IPS-11a (cell line): ENCODE measurements around the gene REV1.
"Not testable (repeated sequence)": the region's sequence is repeated elsewhere in the genome, so short reads cannot be mapped to it uniquely, and the experiment has no call there.

ENCODE experiments used
- H3K4me3 ChIP-seq: one replicate; pipeline ENCODE4 v1.5.1; 2013; ENCODE audit warnings: low read depth, low read length, control low read depth

REV1 gene

GRCh38 chr2:99404797-99405669 lies 84.8 kb downstream of the REV1 start:
- H3K4me3 ChIP-seq: no peak overlapping the region

DNA sequence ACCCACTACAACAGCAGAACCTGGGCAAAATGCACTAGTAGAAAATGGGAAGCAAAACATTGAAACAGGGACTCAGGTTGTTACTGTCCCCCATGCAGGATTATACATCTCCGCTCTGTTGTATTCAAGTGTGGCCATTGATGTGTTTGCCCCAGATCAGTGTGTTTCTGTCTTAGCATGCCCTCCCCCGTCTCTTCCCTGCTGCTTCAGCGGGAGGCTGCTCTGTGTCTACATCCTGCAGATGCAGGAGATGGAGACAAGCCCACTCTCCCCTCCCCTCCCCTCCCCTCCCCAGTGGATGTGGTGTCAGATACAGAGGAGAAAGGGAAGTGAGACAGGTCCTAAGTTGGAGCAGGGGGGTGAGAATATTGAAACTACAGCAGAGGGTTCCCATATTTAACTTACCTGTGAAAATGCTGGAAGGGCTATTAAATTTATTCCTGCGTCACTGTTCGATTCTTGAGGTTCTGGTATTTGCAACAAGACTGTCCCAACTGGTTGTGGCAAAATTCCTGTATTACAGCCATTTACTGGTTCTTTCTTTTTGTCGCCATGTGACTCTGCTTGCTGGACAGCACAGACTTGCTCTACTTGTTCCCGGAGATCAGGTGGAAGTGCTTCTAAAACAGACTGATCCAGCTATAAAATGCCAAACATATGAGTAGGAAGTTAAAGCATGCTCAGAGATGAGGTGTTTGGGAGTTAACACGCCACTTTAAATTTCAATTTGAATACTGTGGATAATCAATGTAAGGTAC lies 85.6 kb downstream of the REV1 start:
- no peak overlapping the region for H3K4me3 ChIP-seq

- H3K4me3 ChIP-seq: no peak overlapping the region
Observed at GRCh38 chr2:99403524-99403923, 86.3 kb downstream of the REV1 start.

DNA sequence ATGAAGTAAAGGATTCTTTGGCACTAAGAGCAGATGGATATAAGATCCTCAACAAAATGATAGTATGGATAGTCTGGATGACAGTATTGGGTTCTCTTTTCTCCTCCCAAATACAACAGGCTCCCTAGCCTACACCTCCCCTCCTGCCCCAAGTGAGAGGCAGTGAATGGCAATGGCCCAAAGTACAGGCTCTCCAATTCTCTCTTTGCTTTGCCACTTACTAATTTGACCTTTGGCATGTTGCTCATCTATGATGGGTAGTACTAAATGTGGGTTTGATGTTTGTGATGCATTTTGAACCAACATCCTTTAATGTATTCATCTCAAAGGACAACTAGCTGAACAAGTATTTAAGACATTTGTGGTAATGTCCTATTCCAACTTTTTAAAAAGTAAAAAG lies 86.7 kb downstream of the REV1 start:
- no peak overlapping the region for H3K4me3 ChIP-seq

DNA sequence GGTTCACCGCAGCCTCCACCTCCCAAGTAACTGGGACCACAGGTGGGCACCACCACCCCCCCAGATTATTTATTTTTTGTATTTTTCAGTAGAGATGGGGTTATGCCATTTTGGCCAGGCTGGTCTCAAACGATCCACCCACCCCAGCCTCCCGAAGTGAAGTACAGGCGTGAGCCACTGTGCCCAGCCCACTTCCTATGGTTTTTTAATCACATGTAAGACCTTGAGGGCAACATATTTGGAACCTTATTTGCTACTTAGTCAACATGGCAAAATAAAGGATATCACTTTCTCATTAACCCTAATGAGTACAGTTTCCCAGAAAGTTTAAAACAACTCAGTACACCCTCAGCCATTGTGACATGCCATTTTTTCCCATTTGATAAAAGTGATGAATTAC lies 88.0 kb downstream of the REV1 start:
- no peak overlapping the region for H3K4me3 ChIP-seq

- H3K4me3 ChIP-seq: no peak overlapping the region
Observed at GRCh38 chr2:99399795-99400194, 90.0 kb downstream of the REV1 start.

DNA sequence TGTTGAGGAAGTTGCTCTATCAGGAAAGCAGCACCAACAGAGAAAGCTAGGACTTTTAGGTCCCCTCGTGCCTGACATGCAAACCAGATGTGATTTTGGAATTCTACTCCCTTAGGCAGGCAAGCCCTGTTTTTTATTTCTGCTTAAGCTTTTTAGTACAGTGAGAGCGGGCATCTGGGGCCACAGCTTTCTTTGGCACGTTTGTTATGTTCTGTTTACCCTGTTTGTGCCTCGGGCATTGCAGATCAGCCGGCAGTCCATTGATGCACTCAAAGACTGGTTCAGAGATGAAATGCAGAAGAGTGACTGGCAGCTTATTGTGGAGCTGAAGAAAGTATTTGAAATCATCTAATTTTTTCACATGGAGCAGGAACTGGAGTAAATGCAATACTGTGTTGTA lies 90.8 kb downstream of the REV1 start:
- no peak overlapping the region for H3K4me3 ChIP-seq

DNA sequence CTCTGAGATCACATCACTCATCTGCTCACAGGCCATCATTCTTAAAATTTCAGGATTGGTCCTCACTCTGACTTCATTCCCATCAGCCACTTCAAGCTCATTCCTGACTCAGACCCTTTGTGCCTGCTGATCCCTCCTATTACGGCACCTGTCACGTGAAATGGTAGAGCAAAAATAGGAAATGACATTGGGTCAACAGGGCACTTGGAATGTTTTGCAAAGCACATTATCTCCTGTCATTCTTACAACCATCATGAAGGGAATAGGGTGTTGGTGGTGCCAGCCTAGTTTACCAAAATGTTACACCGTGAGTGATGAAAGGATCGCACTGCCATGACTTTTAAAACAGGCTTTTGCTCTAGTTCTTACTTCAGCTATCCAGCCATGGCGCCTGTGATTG lies 91.5 kb downstream of the REV1 start:
- H3K4me3 ChIP-seq: no peak overlapping the region

DNA sequence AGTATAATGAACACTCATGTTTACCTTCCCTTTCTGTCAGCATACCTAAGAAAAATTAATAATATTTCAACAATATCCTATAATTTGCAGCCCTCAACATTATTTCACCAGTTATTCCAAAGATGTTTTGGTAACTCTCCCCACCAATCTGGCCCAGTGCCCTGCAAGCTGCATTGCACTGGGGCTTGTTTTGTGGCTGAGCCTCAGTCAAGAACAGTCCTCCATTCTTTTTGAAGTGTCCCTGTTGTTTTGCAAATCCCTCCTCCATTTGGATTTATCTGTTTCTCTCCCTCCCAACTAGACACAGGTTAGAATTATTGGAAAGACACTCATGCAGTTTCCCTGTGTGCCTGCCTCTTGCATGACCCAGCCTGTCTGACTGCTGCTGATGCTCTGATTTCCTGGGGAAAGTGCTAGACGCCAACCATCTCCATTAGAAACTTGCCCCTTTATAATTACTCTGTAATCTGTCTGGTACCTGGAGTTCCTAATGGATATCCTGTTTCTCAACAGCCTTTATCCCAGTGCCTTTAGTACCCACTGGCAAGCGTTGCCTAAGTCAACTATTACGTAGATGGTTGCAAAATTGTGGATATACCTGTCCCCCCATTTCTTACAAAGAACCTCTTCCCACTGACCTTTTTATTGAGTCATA lies 92.4 kb downstream of the REV1 start:
- no peak overlapping the region for H3K4me3 ChIP-seq

DNA sequence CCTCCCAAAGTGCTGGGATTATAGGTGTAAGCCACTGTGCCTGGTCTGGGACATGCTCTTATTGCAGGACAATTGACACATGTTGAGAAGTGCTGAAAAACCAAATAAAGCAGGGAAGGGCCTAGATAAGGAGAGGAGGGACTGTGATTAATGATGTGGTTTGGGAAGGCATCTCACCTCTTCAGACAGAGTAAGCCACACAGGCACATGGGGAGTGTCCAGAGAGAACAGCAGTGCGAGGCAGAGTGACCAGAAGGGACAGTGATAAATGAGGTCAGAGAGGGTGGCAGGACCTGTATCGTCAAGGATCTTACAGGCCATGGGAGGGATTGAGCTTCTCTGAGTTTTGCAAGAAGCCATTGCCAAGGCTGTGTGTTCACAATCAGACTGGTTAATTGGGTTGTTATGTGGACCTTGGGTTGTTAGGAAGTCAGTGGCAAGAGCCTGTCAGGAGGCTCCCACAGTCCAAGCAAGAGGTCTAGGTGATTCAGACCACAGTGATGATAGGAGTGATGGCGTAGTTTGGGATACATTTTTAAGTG lies 94.2 kb downstream of the REV1 start:
- no peak overlapping the region for H3K4me3 ChIP-seq

DNA sequence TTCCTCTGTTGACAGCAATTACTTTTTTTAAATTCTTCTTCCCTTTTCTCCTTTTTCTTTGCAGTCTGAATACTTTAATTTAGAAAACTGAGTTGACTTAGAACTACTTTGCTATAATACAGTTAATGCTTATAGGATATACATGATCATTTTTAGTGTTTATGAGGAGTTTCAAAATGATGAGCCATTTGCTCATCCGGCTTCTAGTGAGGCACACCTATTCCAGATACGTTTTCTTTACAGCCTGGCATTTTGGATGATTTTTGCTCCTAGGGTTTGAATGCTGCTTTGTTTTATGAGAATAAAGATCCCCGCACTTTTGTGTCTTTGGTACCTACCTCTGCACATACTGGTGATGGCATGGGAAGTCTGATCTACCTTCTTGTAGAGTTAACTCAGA lies 99.9 kb downstream of the REV1 start:
- H3K4me3 ChIP-seq: no peak overlapping the region

DNA sequence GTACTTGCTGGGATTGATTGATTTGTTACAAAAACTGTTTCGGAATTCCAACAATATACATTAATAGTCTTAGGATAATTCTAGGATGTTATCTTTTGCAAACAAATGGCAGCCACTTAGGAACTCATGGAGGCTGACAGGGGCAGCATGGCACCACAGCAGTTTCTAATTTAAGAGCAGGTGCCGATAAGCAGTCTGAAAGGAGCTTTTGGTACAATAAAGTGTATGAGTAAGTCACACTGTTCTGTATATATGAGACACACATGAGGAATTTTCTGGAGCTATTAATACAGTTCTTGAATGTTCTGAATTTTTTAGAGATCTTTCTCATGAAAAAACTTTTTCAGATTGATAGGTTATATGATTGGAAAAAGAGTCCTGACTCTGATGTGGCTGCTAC lies 100.4 kb downstream of the REV1 start:
- no peak overlapping the region for H3K4me3 ChIP-seq

GRCh38 chr2:99388892-99389291 lies 100.9 kb downstream of the REV1 start:
- no peak overlapping the region for H3K4me3 ChIP-seq

GRCh38 chr2:99386011-99386410 lies 103.8 kb downstream of the REV1 start:
- no peak overlapping the region for H3K4me3 ChIP-seq

GRCh38 chr2:99382143-99382542 lies 107.7 kb downstream of the REV1 start:
- H3K4me3 ChIP-seq: no peak overlapping the region

DNA sequence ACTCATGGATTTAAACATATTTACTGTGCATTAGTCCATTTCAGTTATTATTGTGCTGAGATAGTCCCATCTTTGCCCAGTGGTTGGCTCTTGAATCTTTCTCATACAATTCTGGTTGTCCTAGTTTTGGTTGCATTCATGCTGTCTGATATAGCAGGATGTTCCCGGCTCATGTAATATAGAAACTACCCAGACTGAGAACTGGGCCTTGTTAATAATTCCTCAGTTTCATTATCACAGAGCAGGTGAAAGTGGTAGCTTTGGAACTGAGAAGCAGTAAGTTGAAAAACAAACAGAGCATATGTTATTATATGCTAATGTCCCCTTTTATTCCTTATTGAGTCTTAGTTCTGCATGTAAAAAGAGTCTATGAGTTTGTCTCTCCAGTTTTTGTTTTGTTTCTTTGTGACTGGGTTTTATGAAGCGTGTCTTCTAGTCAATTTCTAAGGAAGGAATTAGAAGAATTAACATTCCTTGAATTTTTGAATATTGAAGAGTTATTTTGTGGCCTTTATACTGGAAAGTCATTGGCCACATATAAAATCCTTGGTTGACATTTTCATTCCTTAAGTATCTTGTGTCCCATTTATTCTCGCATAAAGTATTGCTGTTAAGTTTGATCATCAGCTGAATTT lies 109.3 kb downstream of the REV1 start:
- H3K4me3 ChIP-seq: no peak overlapping the region

DNA sequence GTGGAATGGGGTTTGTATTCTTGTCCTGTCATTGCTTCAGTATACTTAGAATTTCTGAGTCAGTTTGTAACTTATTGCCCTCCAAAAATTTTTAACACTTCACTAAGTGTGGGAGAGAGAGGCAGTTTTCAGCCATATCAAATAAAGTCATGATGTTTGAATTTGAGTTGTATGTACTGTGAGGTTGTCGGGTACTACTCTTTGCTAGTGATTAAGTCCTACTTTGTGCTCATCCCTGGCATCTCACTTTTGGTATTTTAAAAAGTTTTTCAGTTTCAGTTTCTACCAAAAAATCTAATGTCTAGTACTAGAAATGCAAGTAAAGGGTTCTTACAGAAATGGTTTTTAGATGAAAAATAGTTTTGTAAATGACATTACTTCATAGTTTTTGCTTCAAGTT lies 111.9 kb downstream of the REV1 start:
- H3K4me3 ChIP-seq: no peak overlapping the region

- no peak overlapping the region for H3K4me3 ChIP-seq
Observed at GRCh38 chr2:99376254-99376864, 113.5 kb downstream of the REV1 start.

DNA sequence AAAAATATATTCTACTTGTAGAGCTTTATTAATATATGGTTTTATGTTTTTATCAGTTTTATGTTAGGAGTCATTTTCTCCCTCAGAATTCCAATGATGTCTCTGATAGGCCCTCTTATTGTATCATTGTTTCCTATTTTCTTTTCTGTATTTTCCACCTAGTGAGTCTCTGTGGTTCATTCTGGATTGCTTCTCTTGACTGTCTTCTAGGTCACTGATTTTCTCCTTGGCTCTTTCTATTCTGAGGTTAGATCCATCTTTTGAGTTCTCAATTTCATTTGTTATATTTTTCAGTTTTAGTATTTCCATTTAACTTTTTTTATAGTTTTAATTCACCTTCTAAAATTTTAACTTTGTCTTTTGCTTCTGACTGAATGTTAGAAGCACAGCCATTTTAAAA lies 115.1 kb downstream of the REV1 start:
- no peak overlapping the region for H3K4me3 ChIP-seq

- no peak overlapping the region for H3K4me3 ChIP-seq
Observed at GRCh38 chr2:99373144-99373543, 116.7 kb downstream of the REV1 start.

DNA sequence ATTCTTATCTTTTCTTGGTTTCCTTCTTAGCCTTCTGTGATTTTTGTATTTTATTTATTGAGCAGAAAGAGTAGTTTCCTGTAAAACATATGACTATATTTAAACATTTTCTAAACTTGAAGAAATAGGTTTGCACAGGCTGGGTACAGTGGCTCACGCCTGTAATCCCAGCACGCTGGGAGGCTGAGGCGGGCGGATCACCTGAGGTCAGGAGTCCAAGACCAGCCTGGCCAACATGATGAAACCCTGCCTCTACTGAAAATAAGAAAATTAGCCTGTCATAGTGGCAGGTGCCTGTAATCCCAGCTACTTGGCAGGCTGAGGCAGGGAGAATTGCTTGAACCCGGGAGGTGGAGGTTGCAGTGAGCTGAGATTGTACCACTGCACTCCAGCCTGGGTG lies 121.0 kb downstream of the REV1 start:
- H3K4me3 ChIP-seq: not testable (repeated sequence)
